Upper lobe of left lung (tissue), 4 donors: Measurements from ENCODE around the gene TPST2.

ENCODE experiments used
- POLR2A ChIP-seq, 4 donors: fragments of 450-650 bp; IDR thresholded peaks; one replicate each; pipeline ENCODE4 v1.5.1; 2016 to 2017; ENCODE audit warnings: antibody characterized with exemption in 4 of 4, mild to moderate bottlenecking in 2 of 4
- TF ChIP-seq, protein P1 (sequence below), 6 experiments: fragments of 450-650 bp in 4 of 6; fragments of 200-600 bp in 2 of 6; sonication (generic) in 2 of 6; IDR thresholded peaks; one replicate each; pipeline ENCODE4 v1.5.1; 2016 to 2019; ENCODE audit warnings: antibody characterized with exemption in 6 of 6

DNA sequence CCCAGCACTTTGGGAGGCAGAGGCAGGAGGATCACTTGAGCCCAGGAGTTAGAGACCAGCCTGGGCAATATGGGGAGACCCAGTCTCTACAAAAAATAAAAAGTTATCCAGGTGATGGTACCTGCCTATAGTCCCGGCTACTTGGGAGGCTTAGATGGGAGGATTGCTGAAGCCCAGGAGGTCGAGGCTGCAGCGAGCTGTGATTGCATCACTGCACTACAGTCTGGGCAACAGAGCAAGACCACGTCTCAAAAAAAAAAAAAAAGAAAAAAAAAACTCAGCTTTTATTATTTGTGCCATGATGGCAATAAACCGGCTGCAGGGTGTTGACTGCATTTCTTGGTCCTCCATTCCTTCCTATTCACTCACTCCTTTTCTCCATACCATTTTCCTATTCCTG, 44.1 kb downstream of the TPST2 start:
- TF ChIP-seq, protein P1, sequence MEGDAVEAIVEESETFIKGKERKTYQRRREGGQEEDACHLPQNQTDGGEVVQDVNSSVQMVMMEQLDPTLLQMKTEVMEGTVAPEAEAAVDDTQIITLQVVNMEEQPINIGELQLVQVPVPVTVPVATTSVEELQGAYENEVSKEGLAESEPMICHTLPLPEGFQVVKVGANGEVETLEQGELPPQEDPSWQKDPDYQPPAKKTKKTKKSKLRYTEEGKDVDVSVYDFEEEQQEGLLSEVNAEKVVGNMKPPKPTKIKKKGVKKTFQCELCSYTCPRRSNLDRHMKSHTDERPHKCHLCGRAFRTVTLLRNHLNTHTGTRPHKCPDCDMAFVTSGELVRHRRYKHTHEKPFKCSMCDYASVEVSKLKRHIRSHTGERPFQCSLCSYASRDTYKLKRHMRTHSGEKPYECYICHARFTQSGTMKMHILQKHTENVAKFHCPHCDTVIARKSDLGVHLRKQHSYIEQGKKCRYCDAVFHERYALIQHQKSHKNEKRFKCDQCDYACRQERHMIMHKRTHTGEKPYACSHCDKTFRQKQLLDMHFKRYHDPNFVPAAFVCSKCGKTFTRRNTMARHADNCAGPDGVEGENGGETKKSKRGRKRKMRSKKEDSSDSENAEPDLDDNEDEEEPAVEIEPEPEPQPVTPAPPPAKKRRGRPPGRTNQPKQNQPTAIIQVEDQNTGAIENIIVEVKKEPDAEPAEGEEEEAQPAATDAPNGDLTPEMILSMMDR (IDR thresholded peaks at IDR 0.05) = no peak
- TF ChIP-seq POLR2A (IDR thresholded peaks at IDR 0.05) = no peak
